Ovary (tissue), 9 donors: Measurements from ENCODE around the gene TMEM182. TPM values are rescaled to one million over a fixed set of nuclear protein-coding genes. Genes with fewer than 3 reads are reported as not detected.
A peak's percentile ranks its signal among the peaks of the same experiment; 100 is the strongest.

Experiments
- DNase-seq, 5 donors: peaks; one replicate each; pipeline ENCODE4 v3.0.0-alpha.2; 2019 to 2020
- H3K27ac ChIP-seq, 2 donors: fragments of 200-600 bp; one replicate each; pipeline versions ENCODE4 v1.5.1 to v1.8.0; 2019 to 2022
- H3K27me3 ChIP-seq: fragments of 200-600 bp; one replicate; pipeline ENCODE4 v1.8.0; 2022
- H3K36me3 ChIP-seq: fragments of 200-600 bp; sonication (generic); one replicate; pipeline ENCODE4 v1.5.1; 2019
- H3K4me1 ChIP-seq: one replicate; pipeline ENCODE4 v1.8.1; 2013; ENCODE audit warnings: mild to moderate bottlenecking, moderate library complexity; ENCODE audit not compliant: insufficient read depth
- H3K4me3 ChIP-seq: fragments of 200-600 bp; sonication (generic); one replicate; pipeline ENCODE4 v1.5.1; 2017
- H3K9me3 ChIP-seq, 2 donors: fragments of 200-600 bp in 1 of 2; sonication (generic) in 1 of 2; one replicate each; pipeline versions ENCODE4 v1.5.1 to v1.8.1; 2013 to 2019; ENCODE audit warnings: mild to moderate bottlenecking in 1 of 2, moderate library complexity in 1 of 2
- CTCF ChIP-seq, 3 donors: fragments of 450-650 bp in 2 of 3; fragments of 200-600 bp in 1 of 3; IDR thresholded peaks; one replicate each; pipeline versions ENCODE4 v1.5.1 to v1.8.0; 2016 to 2022; ENCODE audit warnings: antibody characterized with exemption in 3 of 3, mild to moderate bottlenecking in 1 of 3
- EP300 ChIP-seq: sonication (generic); formaldehyde crosslinking; IDR thresholded peaks from one replicate; pipeline ENCODE4 v1.6.1; 2017; ENCODE audit warnings: antibody characterized with exemption
- POLR2A ChIP-seq: fragments of 450-650 bp; IDR thresholded peaks from one replicate; pipeline ENCODE4 v1.6.1; 2017; ENCODE audit warnings: antibody characterized with exemption, mild to moderate bottlenecking, moderate library complexity
- WGBS, 3 donors: extraction: QIAGEN DNeasy Blood & Tissue Kit in 1 of 3; methylation state at CpG; one replicate each; pipeline versions ENCODE4 v1.1.5 to v1.1.7; 2013 to 2017; 5-methylcytosine and 5-hydroxymethylcytosine counted together
- intact Hi-C, 4 donors: fragments of 100-400 bp; cut with DNase I; formaldehyde crosslinking; loops; one replicate each; pipeline versions ENCODE4 v1.11.0 to v1.15.1; 2022 to 2023
- polyA plus RNA-seq, 2 donors: library from polyadenylated mRNA; stranded (reverse); fragments of 200-250 nt in 1 of 2; fragments of 350-450 nt in 1 of 2; fragmentation: Illumina TruSeq in 1 of 2; extraction: RNeasy Lipid Tissue Mini Kit (QIAGEN cat#74804) in 1 of 2; gene quantifications; one replicate each; pipeline ENCODE4 v1.2.3, GENCODE V29; 2013 to 2014
- total RNA-seq, 7 donors: library from RNA; depleted of rRNA in 2 of 7; stranded (reverse); fragments of >200 nt in 2 of 7; fragmentation: NEBNext Ultra II Directional in 3 of 7; extraction: Animal tissue kit (Norgen Biotek cat#: 25700) in 3 of 7; gene quantifications; one replicate each; pipeline versions ENCODE4 v1.1.0 to v1.2.4, GENCODE V29; 2016 to 2023
- donor health status: DM: no; HTN: no; CAD: no; lungs with moderate emphysema.
- donor health status: DM: no; HTN: no; CAD: no.
- donor health status: Bipolar disorder and iron deficiency.
- donor health status: DM: yes; HTN: yes; CAD: no.
- donor health status: DM: no; HTN: no; CAD: no.
- donor health status: DM: yes; HTN: yes; CAD: no.

Gene TMEM182
- total and polyA plus RNA-seq, 9 donors = 0.91 to 4.0 (median 2.3) TPM

DNA sequence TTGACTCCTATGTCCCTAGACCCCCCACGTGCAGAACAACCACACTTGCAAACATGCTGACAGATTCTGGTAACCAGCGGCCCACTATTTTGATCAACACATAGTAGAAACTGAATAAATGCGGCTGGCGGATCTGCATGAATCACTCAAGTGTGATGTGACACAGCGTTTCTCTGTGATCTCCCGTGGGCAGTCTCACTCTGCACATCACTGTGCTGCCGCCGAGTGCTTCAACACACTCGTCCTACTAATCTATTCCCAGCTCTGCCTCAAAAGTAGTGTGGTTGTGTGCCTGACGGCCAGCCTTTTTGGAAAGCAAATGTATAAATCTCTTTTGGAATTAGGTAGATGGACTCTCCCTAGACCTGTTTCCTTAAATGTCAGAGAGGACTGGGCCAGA is 37.3 kb upstream of the TMEM182 start:
- no peak overlapping the region for H3K4me3 ChIP-seq
- H3K27ac ChIP-seq = no peak overlapping the region
- no peak for DNase-seq
- H3K4me1 ChIP-seq = no peaks in the 10 kb centered on the region
- WGBS, 3 donors = 94 to 95% (median 94%) methylated on average over 10 of the region's 10 CpGs
- TF ChIP-seq POLR2A (no peak), EP300 (no peak), CTCF (IDR thresholded peaks at IDR 0.05) (no peak)
- no peaks in the 10 kb centered on the region for H3K9me3 ChIP-seq
- H3K36me3 ChIP-seq = no peaks in the 10 kb centered on the region
- intact Hi-C loops = no loop called here
- no peaks in the 10 kb centered on the region for H3K27me3 ChIP-seq

DNA sequence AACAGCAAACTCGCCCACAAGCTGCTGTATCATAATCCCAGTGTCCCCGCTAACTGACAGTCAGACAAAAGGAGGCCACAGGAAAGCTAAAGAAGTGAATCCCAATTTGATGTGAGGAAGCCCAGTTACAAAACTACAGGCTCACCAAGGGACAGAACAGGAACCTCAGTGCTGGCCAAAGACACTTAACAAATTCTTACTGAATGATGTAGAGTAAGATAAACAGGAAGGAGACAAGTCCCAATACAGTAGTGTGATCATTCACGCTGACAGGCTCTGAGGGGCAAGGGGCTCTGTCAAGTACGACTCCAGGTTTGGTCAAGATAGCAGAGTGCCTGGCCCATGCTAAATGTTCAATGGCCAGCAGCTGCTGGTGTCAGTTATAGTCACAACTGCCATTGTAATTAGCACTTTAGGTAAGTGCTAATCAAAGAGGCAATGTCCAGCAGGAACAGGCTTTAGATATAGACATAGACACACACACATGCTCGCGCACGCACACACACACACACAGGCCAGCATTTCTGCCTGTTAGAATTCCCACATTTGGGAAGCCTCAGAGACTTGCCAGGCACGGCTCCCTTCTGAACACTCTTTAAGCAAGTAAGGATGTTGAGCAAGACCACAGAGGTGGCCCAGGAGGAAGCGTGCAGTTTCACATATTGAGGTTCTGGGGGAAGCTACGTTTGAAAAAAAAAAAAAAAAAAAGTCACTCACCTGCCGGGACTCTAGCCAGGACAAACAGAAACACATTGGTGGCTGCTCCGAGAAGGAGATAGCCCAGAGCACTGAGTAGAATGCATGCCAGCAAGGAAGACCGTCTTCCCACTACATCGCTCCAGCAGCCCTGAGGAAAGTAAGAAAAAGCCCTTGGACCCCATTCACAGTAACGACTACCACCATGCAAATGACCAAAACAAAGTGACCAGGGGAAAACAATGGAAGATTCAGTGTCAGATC is 35.4 kb upstream of the TMEM182 start:
- no peak for TF ChIP-seq EP300
- TF ChIP-seq POLR2A = no peak
- TF ChIP-seq CTCF (IDR thresholded peaks at IDR 0.05) = no peak
- WGBS, 3 donors = 72 to 86% (median 78%) methylated on average over 15 of the region's 15 CpGs
- Histone ChIP-seq H3K27ac (no peak overlapping the region), H3K27me3 (no peaks in the 10 kb centered on the region), H3K4me3 (no peak overlapping the region), H3K4me1 (no peaks in the 10 kb centered on the region), H3K9me3 (no peaks in the 10 kb centered on the region), H3K36me3 (no peaks in the 10 kb centered on the region)
- intact Hi-C loops = no loop called here
- DNase-seq = no peak

DNA sequence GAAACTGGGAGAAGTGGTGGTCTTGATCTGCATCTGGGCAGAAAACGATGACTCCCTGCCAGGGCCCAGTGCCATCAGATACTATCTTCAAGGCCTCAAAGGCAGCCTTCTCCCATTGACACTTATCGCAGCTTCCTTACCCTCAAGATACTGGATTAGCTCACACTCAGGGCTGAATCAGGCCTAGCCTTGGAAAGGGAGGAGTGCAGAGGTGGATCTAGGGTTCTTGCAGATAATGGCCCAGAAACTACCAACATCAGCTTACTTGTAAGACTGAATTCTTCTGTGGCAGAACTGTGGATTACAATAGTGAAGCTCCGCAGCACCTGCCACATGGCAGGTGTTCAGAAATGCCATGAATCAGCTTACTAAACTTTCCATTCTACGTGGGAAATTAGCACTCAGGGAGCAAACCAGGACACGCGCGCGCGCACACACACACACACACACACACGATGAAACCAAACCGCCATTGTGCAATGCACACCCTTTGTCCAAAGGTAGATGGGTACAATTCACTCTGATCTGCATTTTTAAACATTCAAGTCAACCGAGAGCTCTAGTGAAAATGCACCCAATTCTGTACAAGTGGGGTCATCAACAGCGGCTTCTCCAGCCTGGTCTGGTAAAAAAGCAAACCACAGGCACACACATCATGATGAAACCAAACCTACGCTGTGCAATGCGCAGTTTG is 26.3 kb upstream of the TMEM182 start:
- Histone ChIP-seq H3K4me3 (peak overlapping the region; percentile 81), H3K27ac (no peak overlapping the region), H3K36me3 (no peaks in the 10 kb centered on the region), H3K9me3 (no peaks in the 10 kb centered on the region), H3K27me3 (no peaks in the 10 kb centered on the region), H3K4me1 (peaks cover 7% of the 10 kb centered on the region)
- intact Hi-C loops = no loop called here
- WGBS, 3 donors = 75 to 77% (median 76%) methylated on average over 15 of the region's 15 CpGs
- no peak for TF ChIP-seq POLR2A
- TF ChIP-seq CTCF (IDR thresholded peaks at IDR 0.05) = no peak
- no peak for TF ChIP-seq EP300
- no peak for DNase-seq

- DNase-seq = peak in 4 of 5 donors; percentile 15 to 40 (median 22)
- intact Hi-C loops = no loop called here
- 12 to 19% (median 14%) methylated on average over 6 of the region's 6 CpGs for WGBS, 3 donors
- H3K36me3 ChIP-seq = no peaks in the 10 kb centered on the region
- peaks cover 7% of the 10 kb centered on the region for H3K4me1 ChIP-seq
- no peaks in the 10 kb centered on the region for H3K9me3 ChIP-seq
- peak overlapping the region; percentile 81 for H3K4me3 ChIP-seq
- no peak for TF ChIP-seq CTCF (IDR thresholded peaks at IDR 0.05)
- TF ChIP-seq EP300 = no peak
- TF ChIP-seq POLR2A = no peak
- H3K27me3 ChIP-seq = no peaks in the 10 kb centered on the region
- H3K27ac ChIP-seq = peak overlapping the region in 1 of 2 donors; percentile 69
These were observed 25.8 kb upstream of the TMEM182 start for GRCh38 chr2:102736110-102736409.
